Naive B cell (primary cell): ENCODE results near the gene SNX7. TPM values are rescaled to one million over a fixed set of nuclear protein-coding genes. Genes with fewer than 3 reads are reported as not detected.

Source experiments
- ATAC-seq, 2 donors: fragments of 150-1000 bp; cut with Tn5 transposase; 2 replicates each; pipeline ENCODE4 v1.10.0; 2021; ENCODE audit warnings: low read depth in 2 of 2, mild to moderate bottlenecking in 2 of 2, moderate library complexity in 2 of 2
- DNase-seq: peaks from one replicate; pipeline ENCODE4 v3.0.0; 2022
- H3K27ac Mint-ChIP-seq, 6 donors: one replicate each; pipeline ENCODE4 v1.8.0; 2020 to 2022; ENCODE audit warnings: mild to moderate bottlenecking in 6 of 6, mixed read lengths in 6 of 6, moderate library complexity in 5 of 6, inconsistent platforms in 2 of 6
- H3K27me3 Mint-ChIP-seq, 3 donors: one replicate each; pipeline ENCODE4 v1.8.0; 2021 to 2022; ENCODE audit warnings: mixed read lengths in 3 of 3, mild to moderate bottlenecking in 1 of 3
- H3K36me3 Mint-ChIP-seq, 2 donors: one replicate each; pipeline ENCODE4 v1.8.0; 2020 to 2022; ENCODE audit warnings: mixed read lengths in 2 of 2, inconsistent platforms in 1 of 2, mild to moderate bottlenecking in 1 of 2
- H3K4me1 Mint-ChIP-seq, 3 donors: one replicate each; pipeline ENCODE4 v1.8.0; 2020 to 2022; ENCODE audit warnings: mixed read lengths in 3 of 3, inconsistent platforms in 1 of 3, mild to moderate bottlenecking in 1 of 3, moderate library complexity in 1 of 3
- H3K4me3 Mint-ChIP-seq, 8 donors: one replicate each; pipeline ENCODE4 v1.8.0; 2020 to 2022; ENCODE audit warnings: mild to moderate bottlenecking in 8 of 8, mixed read lengths in 8 of 8, moderate library complexity in 8 of 8, inconsistent platforms in 2 of 8
- H3K9me3 Mint-ChIP-seq, 7 donors: one replicate each; pipeline ENCODE4 v1.8.0; 2020 to 2022; ENCODE audit warnings: mixed read lengths in 7 of 7, mild to moderate bottlenecking in 5 of 7, inconsistent platforms in 2 of 7, moderate library complexity in 1 of 7
- polyA plus RNA-seq, 6 donors: library from polyadenylated mRNA; unstranded; fragments of 300-500 nt; fragmentation: Illumina TruSeq; gene quantifications; one replicate each; pipeline ENCODE4 v1.2.3, GENCODE V29; 2021; ENCODE audit warnings: low read depth in 6 of 6

Gene SNX7
- polyA plus RNA-seq, 6 donors from 2014 or later: 3.4 TPM; not detected in 5

DNA sequence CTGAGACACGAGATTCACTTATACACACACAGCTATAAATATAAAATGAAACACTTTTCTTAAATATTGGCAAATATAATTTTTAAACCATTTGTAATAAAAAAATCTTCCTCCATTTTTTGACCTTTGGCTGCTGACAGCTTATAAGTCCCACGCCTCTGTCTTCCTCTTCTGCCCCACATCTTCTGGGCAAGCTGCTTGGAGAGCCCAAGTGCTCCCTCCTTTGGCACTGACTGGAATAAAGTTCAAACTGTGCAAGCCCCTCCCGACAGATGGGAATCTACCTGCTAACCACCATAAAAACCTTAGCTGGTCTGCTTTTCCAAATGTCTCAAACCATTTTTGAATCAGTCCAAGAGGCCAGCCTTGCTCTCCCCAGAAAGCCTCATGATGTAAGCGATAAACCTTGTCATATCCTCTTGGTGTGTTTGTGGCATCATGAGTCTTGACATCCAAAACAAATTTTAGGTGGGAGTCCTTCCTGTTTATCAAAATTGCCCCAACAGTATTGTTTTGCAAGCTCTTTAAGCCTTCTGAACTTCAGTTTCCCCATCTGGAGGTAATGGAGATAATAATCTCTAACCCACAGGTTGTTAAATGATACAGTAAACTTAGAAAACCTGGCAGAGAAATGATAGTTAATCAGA, 99.8 kb downstream of the SNX7 start:
- ATAC-seq: no peak

DNA sequence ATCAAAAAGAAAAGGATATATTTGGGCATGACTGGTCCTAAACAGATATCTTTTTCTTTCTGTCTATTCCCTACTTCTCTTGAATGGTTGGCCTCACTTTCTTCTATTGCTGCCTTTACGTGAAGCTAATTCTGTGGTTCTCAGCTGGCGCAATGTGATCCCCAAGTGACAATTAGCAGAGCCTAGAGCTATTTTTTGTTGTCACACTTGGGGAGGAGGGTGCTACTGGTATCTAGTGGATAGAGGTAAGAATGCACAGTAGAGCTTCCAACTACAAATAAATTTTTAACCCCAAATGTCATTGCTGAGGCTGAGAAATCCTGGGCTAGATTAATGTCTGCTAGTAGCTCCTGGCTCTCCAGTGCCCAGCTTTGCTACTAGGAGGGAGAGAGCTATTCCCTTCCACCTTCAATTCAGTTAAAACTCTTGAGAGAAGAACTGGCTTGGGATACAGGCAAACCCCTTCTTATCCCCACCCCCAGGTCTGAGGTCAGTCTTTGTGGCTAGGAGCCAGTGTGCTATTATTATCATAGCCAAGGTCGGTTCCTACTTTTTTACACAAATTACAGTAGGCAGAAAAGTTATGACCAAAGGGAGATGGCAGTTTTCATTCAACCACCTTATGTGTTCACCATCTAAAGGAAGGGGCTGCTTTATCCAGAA, 102.1 kb downstream of the SNX7 start:
- no peaks in the 10 kb centered on the region for H3K36me3 Mint-ChIP-seq
- H3K4me1 Mint-ChIP-seq: peaks cover 7 to 10% (median 10%) of the 10 kb centered on the region in 3 donors
- no peak overlapping the region for H3K27ac Mint-ChIP-seq
- ATAC-seq: no peak
- H3K27me3 Mint-ChIP-seq: no peaks in the 10 kb centered on the region
- no peak overlapping the region for H3K4me3 Mint-ChIP-seq
- no peak for DNase-seq
- no peaks in the 10 kb centered on the region for H3K9me3 Mint-ChIP-seq

More for the DNA sequence above, 99.8 kb downstream of the SNX7 start:
- Mint-ChIP-seq H3K36me3 (no peaks in the 10 kb centered on the region), H3K27ac (peak overlapping the region in 1 of 6 donors; percentile 0), H3K9me3 (no peaks in the 10 kb centered on the region), H3K4me1 (peaks cover 5 to 7% (median 6%) of the 10 kb centered on the region in 3 donors), H3K4me3 (no peak overlapping the region), H3K27me3 (peaks cover 0 to 8% (median 4%) of the 10 kb centered on the region in 3 donors)
- DNase-seq: no peak

DNA sequence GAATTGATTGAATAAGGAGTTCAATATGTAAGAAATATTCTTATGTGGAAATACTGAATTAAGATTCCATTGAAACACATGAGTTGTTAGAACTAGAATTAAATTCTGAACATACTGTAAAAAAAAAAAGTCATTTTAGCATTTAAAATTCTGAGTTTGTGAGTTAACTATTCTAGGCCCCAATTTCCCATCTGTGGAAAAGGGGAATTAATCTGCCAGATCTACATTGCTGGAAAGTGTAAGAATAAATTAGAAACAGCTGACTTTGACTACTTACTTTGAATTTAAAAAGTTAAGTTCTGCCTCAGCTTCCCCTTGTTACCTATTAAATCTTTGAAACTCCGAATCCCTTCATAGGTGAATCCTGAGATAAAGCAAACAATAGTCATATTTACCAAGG, 103.0 kb downstream of the SNX7 start:
- no peaks in the 10 kb centered on the region for H3K36me3 Mint-ChIP-seq
- no peak overlapping the region for H3K4me3 Mint-ChIP-seq
- H3K27ac Mint-ChIP-seq: no peak overlapping the region
- DNase-seq (no peak), ATAC-seq (no peak)
- no peaks in the 10 kb centered on the region for H3K9me3 Mint-ChIP-seq
- H3K4me1 Mint-ChIP-seq: peaks cover 7 to 10% (median 10%) of the 10 kb centered on the region in 3 donors
- H3K27me3 Mint-ChIP-seq: no peaks in the 10 kb centered on the region

DNA sequence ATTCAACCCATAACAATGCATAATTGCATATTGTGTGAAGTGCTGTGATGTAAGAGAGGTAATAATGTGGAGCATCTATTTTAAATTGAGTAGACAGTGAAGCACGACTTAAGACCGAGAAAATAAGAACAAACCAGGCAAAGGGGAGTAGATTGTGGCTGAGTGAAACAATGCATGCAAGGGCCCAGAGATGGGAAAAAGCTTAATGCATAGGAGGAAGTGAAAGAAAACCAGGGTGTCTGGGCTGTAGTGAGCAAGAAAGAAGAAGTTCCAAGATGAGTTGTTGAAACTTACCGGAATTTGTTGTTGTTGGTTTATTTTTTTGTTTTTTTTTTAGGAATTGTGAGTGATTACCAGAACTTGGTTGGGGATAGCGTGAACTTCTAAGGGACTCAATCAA, 104.7 kb downstream of the SNX7 start:
- ATAC-seq (peak; percentile 64 to 87), DNase-seq (no peak)
- Mint-ChIP-seq H3K4me1 (peaks cover 7 to 10% (median 10%) of the 10 kb centered on the region in 3 donors), H3K27ac (peak overlapping the region in 1 of 6 donors; percentile 26), H3K27me3 (no peaks in the 10 kb centered on the region), H3K36me3 (no peaks in the 10 kb centered on the region), H3K9me3 (no peaks in the 10 kb centered on the region), H3K4me3 (peak overlapping the region in 1 of 8 donors; percentile 36)

DNA sequence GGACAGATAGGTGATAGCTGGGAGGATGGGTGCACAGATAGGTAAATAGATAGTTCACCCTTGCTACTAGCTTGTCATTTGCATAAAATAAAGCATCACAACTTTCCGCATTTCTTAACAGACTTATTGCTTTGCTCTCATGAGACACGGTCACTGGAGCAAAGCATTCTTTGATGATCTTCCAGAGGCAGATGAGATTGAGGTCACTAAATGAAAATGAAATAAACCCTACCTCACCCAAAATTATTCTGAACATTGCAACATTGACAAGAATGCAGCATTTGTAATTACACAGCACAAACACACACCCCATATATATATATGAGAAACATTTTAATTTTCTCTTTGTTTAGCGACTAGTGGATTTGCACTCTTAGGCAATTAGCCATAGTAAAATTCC, 107.6 kb downstream of the SNX7 start:
- peaks cover 7 to 10% (median 10%) of the 10 kb centered on the region in 3 donors for H3K4me1 Mint-ChIP-seq
- DNase-seq: no peak
- H3K36me3 Mint-ChIP-seq: no peaks in the 10 kb centered on the region
- peaks cover 0 to 7% (median 5%) of the 10 kb centered on the region in 3 donors for H3K27me3 Mint-ChIP-seq
- H3K27ac Mint-ChIP-seq: no peak overlapping the region
- no peak overlapping the region for H3K4me3 Mint-ChIP-seq
- no peak for ATAC-seq
- no peaks in the 10 kb centered on the region for H3K9me3 Mint-ChIP-seq

DNA sequence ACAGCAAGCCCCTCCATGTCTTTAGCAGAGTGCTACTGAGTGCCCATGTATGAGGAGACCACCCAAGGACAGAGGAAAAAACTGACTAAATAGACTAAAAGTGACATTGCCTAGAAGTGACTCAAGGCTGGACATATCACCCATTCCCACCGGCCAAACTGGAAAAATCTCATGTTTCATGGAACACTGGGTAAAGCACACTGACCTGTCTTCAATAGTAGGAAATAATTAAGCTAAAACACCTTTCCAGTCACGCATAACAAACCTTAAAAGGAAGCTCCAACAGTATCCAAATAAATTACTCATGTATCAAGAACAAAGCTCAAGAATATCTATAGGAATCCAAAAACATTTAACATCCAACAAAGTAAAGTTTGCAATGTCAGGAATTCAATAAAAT, 120.4 kb downstream of the SNX7 start:
- Mint-ChIP-seq H3K9me3 (peaks cover 0 to 25% (median 14%) of the 10 kb centered on the region in 7 donors), H3K4me3 (no peak overlapping the region), H3K4me1 (no peaks in the 10 kb centered on the region), H3K36me3 (peaks cover 0 to 6% of the 10 kb centered on the region in 2 donors), H3K27me3 (peaks cover 12 to 40% (median 16%) of the 10 kb centered on the region in 3 donors), H3K27ac (no peak overlapping the region)
- ATAC-seq (no peak), DNase-seq (no peak)

DNA sequence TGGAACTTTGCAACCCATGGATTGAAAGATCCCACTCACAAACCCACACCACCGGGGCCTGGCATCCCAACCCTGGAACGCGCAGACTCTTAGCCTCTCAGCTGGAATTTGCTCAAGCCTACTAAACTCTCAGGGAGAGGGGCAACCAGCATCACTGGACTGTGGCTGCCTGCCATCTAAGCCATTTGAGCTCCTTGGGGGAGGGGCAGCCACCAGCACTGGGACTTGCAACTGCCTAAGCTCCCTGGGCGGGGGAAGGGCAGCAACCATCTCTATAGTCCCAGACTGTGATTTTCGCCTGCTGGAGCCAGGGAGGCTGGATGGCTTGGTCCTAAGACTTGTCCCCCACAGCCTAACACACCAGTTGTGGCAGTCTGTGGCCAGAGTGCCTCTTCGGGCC, 122.3 kb downstream of the SNX7 start:
- H3K4me1 Mint-ChIP-seq: no peaks in the 10 kb centered on the region
- peaks cover 0 to 26% (median 15%) of the 10 kb centered on the region in 7 donors for H3K9me3 Mint-ChIP-seq
- H3K36me3 Mint-ChIP-seq: peaks cover 0 to 6% of the 10 kb centered on the region in 2 donors
- H3K4me3 Mint-ChIP-seq: no peak overlapping the region
- no peak overlapping the region for H3K27ac Mint-ChIP-seq
- ATAC-seq (no peak), DNase-seq (no peak)
- peaks cover 7 to 39% (median 13%) of the 10 kb centered on the region in 3 donors for H3K27me3 Mint-ChIP-seq

DNA sequence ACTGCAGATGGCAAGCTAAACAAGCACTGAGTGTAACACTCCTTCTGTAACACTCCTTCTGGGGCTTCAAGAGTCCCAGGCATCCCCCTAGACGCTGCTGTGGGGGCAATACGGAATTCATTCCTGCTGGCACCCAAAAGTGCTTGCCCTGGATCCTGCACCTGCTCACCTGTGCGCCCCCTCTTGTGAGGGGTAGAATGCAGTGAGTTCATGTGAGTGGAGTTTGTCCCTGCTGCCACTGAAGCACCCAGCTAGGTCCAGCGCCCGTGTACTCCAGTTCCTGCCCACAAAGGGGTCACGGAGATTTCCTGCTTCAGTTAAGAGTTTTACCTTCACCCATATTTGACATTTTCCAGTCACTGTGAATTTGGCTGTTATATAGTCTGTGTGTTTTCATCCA, 130.0 kb downstream of the SNX7 start:
- ATAC-seq (no peak), DNase-seq (no peak)
- H3K4me1 Mint-ChIP-seq: peaks cover 0 to 8% (median 5%) of the 10 kb centered on the region in 3 donors
- H3K36me3 Mint-ChIP-seq: peaks cover 0 to 4% of the 10 kb centered on the region in 2 donors
- H3K4me3 Mint-ChIP-seq: no peak overlapping the region
- H3K9me3 Mint-ChIP-seq: peaks cover 0 to 8% (median 3%) of the 10 kb centered on the region in 7 donors
- peaks cover 0 to 16% (median 5%) of the 10 kb centered on the region in 3 donors for H3K27me3 Mint-ChIP-seq
- H3K27ac Mint-ChIP-seq: no peak overlapping the region

DNA sequence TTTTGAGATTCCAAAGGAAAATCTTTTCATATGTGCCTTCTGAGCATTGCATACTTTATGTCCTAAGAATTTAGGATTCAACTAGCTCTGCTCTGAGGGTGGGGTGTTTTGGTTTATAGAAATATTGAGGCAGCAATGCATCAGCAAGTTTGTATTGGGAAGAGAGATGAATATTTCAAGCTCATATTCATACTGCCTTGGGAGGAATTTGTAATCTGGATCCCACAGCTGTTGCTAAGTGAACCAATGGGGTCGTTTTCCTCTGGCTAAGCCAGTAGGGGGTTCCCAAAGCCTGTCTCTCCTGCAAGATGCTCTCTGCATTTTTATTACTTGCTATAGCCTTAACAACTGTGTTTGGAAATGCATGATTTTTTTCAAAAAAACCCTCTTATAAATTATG, 130.6 kb downstream of the SNX7 start:
- Mint-ChIP-seq H3K36me3 (no peaks in the 10 kb centered on the region), H3K4me1 (peaks cover 0 to 8% (median 5%) of the 10 kb centered on the region in 3 donors), H3K27me3 (peaks cover 0 to 12% (median 5%) of the 10 kb centered on the region in 3 donors), H3K9me3 (peaks cover 0 to 1% (median 0%) of the 10 kb centered on the region in 7 donors), H3K27ac (no peak overlapping the region), H3K4me3 (no peak overlapping the region)
- ATAC-seq (no peak), DNase-seq (no peak)

DNA sequence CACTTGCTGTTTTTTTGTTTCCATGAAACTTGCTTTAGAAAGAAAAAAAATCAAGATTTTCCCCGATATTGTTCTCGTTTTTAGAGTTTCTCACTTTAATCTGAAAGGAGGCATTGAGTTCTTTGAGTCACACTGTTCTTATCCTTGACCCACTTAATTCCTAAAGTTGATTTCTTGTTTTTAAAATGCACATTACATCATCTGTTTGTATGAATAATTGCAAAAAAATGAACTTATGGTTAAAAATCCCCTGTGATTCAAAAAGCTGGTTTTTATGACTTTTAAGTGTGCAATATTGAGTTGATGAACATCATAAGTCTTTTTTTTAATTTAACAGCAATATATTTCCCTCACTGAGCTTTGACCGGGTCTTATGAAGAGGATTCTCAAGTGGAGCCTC, 131.6 kb downstream of the SNX7 start:
- ATAC-seq (no peak), DNase-seq (no peak)
- H3K36me3 Mint-ChIP-seq: no peaks in the 10 kb centered on the region
- no peaks in the 10 kb centered on the region for H3K9me3 Mint-ChIP-seq
- H3K27me3 Mint-ChIP-seq: peaks cover 0 to 12% (median 5%) of the 10 kb centered on the region in 3 donors
- peaks cover 2 to 8% (median 5%) of the 10 kb centered on the region in 3 donors for H3K4me1 Mint-ChIP-seq
- no peak overlapping the region for H3K4me3 Mint-ChIP-seq
- H3K27ac Mint-ChIP-seq: no peak overlapping the region

DNA sequence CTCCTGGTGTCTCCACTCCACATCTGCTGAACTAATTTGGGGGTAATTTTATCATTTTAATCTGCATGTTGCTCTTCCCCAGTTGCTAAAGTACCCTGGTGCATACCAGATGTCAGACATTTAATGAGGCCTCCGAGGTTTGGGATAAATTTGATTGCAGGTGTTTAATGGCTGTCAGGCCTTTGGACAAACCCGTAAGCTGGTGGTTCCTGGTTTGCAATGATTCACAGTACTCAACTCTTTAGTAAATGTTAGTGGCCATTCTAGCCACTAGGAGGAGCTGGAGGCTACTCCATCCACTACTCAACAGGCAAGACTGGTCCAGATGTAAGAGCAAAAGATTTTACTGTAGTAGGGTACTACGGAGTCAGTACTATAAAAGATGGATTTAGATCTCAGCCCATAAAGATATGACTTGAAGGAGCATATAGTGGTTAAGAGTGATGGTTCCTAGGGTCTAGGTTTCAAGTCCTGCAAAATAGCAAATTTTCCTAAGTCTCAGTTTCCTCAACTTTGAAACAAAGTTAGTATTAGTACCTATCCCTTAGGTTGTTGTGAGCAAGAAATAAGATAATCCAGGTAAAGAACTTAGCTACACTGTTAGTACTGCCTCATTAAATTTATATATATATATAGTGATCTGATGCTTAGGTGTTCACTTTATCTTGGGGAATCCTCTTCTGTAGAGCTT, 132.8 kb downstream of the SNX7 start:
- DNase-seq (peak; percentile 44), ATAC-seq (peak; percentile 79 to 84)
- peaks cover 4 to 8% (median 5%) of the 10 kb centered on the region in 3 donors for H3K4me1 Mint-ChIP-seq
- peaks cover 0 to 12% (median 5%) of the 10 kb centered on the region in 3 donors for H3K27me3 Mint-ChIP-seq
- no peak overlapping the region for H3K4me3 Mint-ChIP-seq
- H3K9me3 Mint-ChIP-seq: no peaks in the 10 kb centered on the region
- H3K36me3 Mint-ChIP-seq: no peaks in the 10 kb centered on the region
- H3K27ac Mint-ChIP-seq: no peak overlapping the region

DNA sequence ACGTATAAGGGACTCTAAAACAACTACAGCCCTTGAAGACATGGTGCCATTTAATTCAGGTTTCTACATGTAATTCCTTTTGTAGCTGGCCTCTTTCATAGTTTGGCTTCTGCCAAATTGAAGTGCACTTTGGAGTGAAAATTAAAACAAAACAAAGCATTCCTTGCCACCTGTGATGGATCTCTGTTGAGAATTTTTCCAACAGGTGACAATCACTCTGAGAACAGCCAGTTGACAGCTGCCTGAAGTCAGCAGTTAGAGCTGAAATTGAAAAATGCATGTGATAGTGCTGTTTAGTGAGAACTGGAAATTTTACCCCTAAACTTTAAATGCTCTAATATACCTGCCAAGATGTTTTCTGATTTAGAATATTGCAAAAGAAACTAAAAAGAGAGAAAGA, 134.5 kb downstream of the SNX7 start:
- Mint-ChIP-seq H3K9me3 (no peaks in the 10 kb centered on the region), H3K27me3 (peaks cover 0 to 12% (median 5%) of the 10 kb centered on the region in 3 donors)
- ATAC-seq: no peak

DNA sequence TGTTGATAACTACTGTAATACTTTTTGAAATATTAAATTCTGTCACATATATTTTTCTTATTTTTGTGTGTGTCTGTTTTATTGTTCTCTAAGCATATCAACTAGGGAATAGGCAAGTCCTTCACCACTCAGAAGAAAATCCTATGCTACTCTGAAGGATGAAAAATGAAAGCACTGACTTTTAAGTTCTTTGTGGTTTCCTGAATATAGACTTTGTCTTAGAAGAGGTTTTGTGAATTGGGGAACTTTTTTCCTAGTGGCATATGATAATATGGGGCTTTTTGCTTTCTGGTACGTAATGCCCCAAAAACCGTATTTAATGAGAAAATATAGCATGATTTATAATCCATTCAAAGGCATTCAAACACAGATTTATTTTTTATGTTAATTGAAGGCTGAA, 136.0 kb downstream of the SNX7 start:
- peaks cover 0 to 12% (median 5%) of the 10 kb centered on the region in 3 donors for H3K27me3 Mint-ChIP-seq
- no peak overlapping the region for H3K4me3 Mint-ChIP-seq
- no peaks in the 10 kb centered on the region for H3K9me3 Mint-ChIP-seq
- H3K36me3 Mint-ChIP-seq: no peaks in the 10 kb centered on the region
- peaks cover 4 to 8% (median 5%) of the 10 kb centered on the region in 3 donors for H3K4me1 Mint-ChIP-seq
- peak overlapping the region in 1 of 6 donors; percentile 43 for H3K27ac Mint-ChIP-seq
- DNase-seq (no peak), ATAC-seq (no peak)

More for the DNA sequence above, 134.5 kb downstream of the SNX7 start:
- Mint-ChIP-seq H3K4me1 (peaks cover 4 to 8% (median 5%) of the 10 kb centered on the region in 3 donors), H3K27ac (no peak overlapping the region), H3K36me3 (no peaks in the 10 kb centered on the region), H3K4me3 (no peak overlapping the region)
- DNase-seq: no peak
